ENCODE measurements around the gene KCNQ1.

Gene KCNQ1

DNA sequence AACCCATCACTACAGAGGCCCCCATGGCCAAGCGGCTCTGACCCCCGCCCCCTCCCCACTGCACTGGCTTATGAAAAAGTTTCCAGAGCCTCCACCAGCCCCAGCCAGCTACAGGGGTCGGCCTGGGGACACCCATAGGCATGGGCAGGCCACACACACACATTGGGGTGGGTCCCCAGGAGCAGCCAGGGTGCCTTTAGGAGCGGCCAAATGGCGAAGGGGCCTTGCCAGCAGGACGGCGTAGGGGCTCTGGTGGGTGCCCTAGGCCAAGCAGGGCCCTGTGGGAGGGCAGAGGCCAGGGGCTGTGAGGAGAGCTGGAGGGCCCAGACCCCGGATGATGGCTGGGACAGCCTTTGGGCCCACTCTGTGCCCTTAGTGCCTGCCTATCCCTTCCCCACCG lies 34.2 kb upstream of the KCNQ1 start:
- Histone ChIP-seq H3K27me3 (ENCODE audit: insufficient read depth, low read length) (peaks cover 4% of the 10 kb centered on the region; the same call in 1 of the 2 replicates), H3K79me2 (ENCODE audit: insufficient read depth, low read length) (no peaks in the 10 kb centered on the region), H3K4me3 (ENCODE audit: low read depth, low read length, poor library complexity, severe bottlenecking) (no peak overlapping the region), H3F3A (ENCODE audit: insufficient read depth, low read length) (no peaks in the 10 kb centered on the region), H3K36me3 (ENCODE audit: insufficient read depth, low read length) (no peaks in the 10 kb centered on the region), H4K20me1 (ENCODE audit: insufficient read depth, low read length) (no peaks in the 10 kb centered on the region), H3K4me1 (ENCODE audit: insufficient read depth, low read length, severe bottlenecking) (no peaks in the 10 kb centered on the region), H3K9me3 (ENCODE audit: low read length) (no peaks in the 10 kb centered on the region), H2AFZ (ENCODE audit: low read length) (no peak overlapping the region), H3K9me2 (ENCODE audit: low read depth, low read length) (no peaks in the 10 kb centered on the region), H3K9ac (ENCODE audit: low read length) (no peak overlapping the region), H3K4me2 (ENCODE audit: low read length) (no peak overlapping the region), H3K27ac (ENCODE audit: low read depth, low read length, poor library complexity, severe bottlenecking) (no peak overlapping the region)
- TF ChIP-seq, protein P1, sequence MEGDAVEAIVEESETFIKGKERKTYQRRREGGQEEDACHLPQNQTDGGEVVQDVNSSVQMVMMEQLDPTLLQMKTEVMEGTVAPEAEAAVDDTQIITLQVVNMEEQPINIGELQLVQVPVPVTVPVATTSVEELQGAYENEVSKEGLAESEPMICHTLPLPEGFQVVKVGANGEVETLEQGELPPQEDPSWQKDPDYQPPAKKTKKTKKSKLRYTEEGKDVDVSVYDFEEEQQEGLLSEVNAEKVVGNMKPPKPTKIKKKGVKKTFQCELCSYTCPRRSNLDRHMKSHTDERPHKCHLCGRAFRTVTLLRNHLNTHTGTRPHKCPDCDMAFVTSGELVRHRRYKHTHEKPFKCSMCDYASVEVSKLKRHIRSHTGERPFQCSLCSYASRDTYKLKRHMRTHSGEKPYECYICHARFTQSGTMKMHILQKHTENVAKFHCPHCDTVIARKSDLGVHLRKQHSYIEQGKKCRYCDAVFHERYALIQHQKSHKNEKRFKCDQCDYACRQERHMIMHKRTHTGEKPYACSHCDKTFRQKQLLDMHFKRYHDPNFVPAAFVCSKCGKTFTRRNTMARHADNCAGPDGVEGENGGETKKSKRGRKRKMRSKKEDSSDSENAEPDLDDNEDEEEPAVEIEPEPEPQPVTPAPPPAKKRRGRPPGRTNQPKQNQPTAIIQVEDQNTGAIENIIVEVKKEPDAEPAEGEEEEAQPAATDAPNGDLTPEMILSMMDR (IDR thresholded peaks at IDR 0.05; ENCODE audit: low read length) = no peak
- no peak for TF ChIP-seq EZH2 (IDR thresholded peaks at IDR 0.05; ENCODE audit: borderline replicate concordance, low read length)

DNA sequence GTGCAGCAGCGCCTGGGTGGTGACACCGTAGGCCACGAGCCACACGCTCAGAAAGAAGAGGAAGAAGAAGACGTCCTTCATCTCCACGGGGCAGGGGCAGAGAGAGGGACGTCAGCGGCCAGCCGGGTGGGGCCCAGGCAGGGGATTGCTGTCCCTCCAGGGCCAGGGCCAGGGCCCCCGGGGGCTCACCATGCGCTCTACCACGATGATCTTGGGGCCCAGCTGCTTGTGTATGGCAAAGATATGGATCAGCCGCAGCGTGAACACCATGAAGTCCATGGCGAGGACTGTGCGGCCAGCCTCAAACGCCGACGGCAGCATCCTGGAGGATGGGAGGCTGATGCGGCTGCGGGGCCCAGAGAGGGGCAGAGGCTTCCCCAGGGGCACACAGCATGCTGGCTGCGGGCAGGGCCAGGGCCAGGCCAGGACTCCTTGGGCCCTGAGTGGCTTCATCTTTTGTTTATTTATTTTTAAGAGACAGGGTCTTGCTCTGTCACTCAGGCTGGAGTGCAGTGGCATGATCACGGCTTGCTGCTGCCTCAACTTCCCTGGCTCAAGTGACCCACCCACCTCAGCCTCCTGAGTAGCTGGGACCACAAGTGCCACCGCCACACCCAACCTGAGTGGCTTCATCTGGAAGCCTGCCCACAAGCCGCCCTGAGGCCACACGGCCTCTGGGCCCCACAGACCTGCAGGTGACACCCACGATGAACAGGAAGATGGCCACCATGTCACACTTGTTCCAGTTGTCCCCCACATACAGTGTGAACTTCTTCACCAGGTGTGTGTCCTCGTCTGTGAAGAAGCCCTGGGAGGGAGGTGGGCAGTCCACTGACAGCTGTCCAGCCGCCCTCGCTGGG lies 33.1 kb upstream of the KCNQ1 start:
- Histone ChIP-seq H3K36me3 (ENCODE audit: insufficient read depth, low read length) (no peaks in the 10 kb centered on the region), H3K4me3 (ENCODE audit: low read depth, low read length, poor library complexity, severe bottlenecking) (no peak overlapping the region), H3K4me2 (ENCODE audit: low read length) (no peak overlapping the region), H3K27me3 (ENCODE audit: insufficient read depth, low read length) (peaks cover 4% of the 10 kb centered on the region; the same call in 1 of the 2 replicates), H3K9ac (ENCODE audit: low read length) (no peak overlapping the region), H3K27ac (ENCODE audit: low read depth, low read length, poor library complexity, severe bottlenecking) (no peak overlapping the region), H3K9me3 (ENCODE audit: low read length) (no peaks in the 10 kb centered on the region), H2AFZ (ENCODE audit: low read length) (no peak overlapping the region), H3K79me2 (ENCODE audit: insufficient read depth, low read length) (no peaks in the 10 kb centered on the region), H3K9me2 (ENCODE audit: low read depth, low read length) (no peaks in the 10 kb centered on the region), H4K20me1 (ENCODE audit: insufficient read depth, low read length) (no peaks in the 10 kb centered on the region), H3K4me1 (ENCODE audit: insufficient read depth, low read length, severe bottlenecking) (no peaks in the 10 kb centered on the region), H3F3A (ENCODE audit: insufficient read depth, low read length) (no peaks in the 10 kb centered on the region)
- TF ChIP-seq EZH2 (IDR thresholded peaks at IDR 0.05; ENCODE audit: borderline replicate concordance, low read length) = no peak
- TF ChIP-seq, protein P1 (IDR thresholded peaks at IDR 0.05; ENCODE audit: low read length) = no peak

DNA sequence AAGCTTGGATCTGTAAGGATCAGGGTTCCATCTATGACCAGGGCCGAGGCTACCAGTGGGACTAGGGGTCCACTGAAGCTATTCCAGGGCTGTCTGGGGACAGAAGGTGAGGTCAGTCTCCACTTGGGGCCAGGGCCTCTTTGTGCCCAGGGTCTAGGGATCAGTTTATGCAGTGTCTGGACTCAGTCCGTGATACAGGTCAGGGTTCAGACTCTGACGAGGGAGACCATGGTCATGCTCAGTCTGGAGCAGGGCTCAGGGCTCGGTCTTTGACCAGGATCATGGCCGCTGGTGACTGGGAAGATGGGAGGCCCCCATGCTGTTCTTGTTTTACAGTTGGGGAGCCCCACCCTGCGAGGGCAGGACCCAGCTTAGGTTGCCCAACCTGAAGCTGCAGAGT lies 32.5 kb upstream of the KCNQ1 start:
- no peaks in the 10 kb centered on the region for H3F3A ChIP-seq (ENCODE audit: insufficient read depth, low read length)
- TF ChIP-seq, protein P1 (IDR thresholded peaks at IDR 0.05; ENCODE audit: low read length) = no peak
- TF ChIP-seq EZH2 (IDR thresholded peaks at IDR 0.05; ENCODE audit: borderline replicate concordance, low read length) = no peak
- H3K9ac ChIP-seq (ENCODE audit: low read length) = no peak overlapping the region
- no peaks in the 10 kb centered on the region for H3K9me2 ChIP-seq (ENCODE audit: low read depth, low read length)
- H3K27ac ChIP-seq (ENCODE audit: low read depth, low read length, poor library complexity, severe bottlenecking) = no peak overlapping the region
- no peaks in the 10 kb centered on the region for H4K20me1 ChIP-seq (ENCODE audit: insufficient read depth, low read length)
- no peak overlapping the region for H2AFZ ChIP-seq (ENCODE audit: low read length)
- H3K4me1 ChIP-seq (ENCODE audit: insufficient read depth, low read length, severe bottlenecking) = no peaks in the 10 kb centered on the region
- H3K79me2 ChIP-seq (ENCODE audit: insufficient read depth, low read length) = no peaks in the 10 kb centered on the region
- H3K36me3 ChIP-seq (ENCODE audit: insufficient read depth, low read length) = no peaks in the 10 kb centered on the region
- H3K4me3 ChIP-seq (ENCODE audit: low read depth, low read length, poor library complexity, severe bottlenecking) = no peak overlapping the region
- no peak overlapping the region for H3K4me2 ChIP-seq (ENCODE audit: low read length)
- H3K27me3 ChIP-seq (ENCODE audit: insufficient read depth, low read length) = peaks cover 4% of the 10 kb centered on the region; the same call in 1 of the 2 replicates
- H3K9me3 ChIP-seq (ENCODE audit: low read length) = no peaks in the 10 kb centered on the region
